HepG2 (cell line): ENCODE measurements around the gene NAA38. TPM values are rescaled to one million over a fixed set of nuclear protein-coding genes. Genes with fewer than 3 reads are reported as not detected.

Experiments used
- CBX2 ChIP-seq, 2 experiments: fragments of 200-600 bp in 1 of 2; sonication (generic); formaldehyde crosslinking in 1 of 2; IDR thresholded peaks; 2 replicates each; pipeline versions ENCODE4 v1.7.0 to v1.8.1; 2018 to 2022; ENCODE audit warnings: low read depth in 2 of 2, low read length in 1 of 2, mild to moderate bottlenecking in 1 of 2, missing genetic modification reagents in 1 of 2
- FOXK2 ChIP-seq: fragments of 450-650 bp; IDR thresholded peaks from 2 replicates; pipeline ENCODE4 v1.6.1; 2016
- GFI1 ChIP-seq: sonication (generic); formaldehyde crosslinking; IDR thresholded peaks from 2 replicates; pipeline ENCODE4 v1.5.0; 2020; ENCODE audit warnings: missing genetic modification reagents, mild to moderate bottlenecking, borderline replicate concordance
- HMG20A ChIP-seq: IDR thresholded peaks from 2 replicates; pipeline ENCODE4 v1.6.1; 2016; ENCODE audit warnings: borderline replicate concordance
- IRF2 ChIP-seq: IDR thresholded peaks from 2 replicates; pipeline ENCODE4 v1.6.1; 2018; ENCODE audit warnings: missing genetic modification reagents, missing compliant biosample characterization
- PRPF4 ChIP-seq: fragments of 200-400 bp; formaldehyde crosslinking; IDR thresholded peaks from 2 replicates; pipeline ENCODE4 v1.6.1; 2016; ENCODE audit warnings: low read length, low read depth; ENCODE audit not compliant: poor library complexity, severe bottlenecking
- SOX6 ChIP-seq, 2 experiments: fragments of 450-650 bp in 1 of 2; sonication (generic) in 1 of 2; formaldehyde crosslinking in 1 of 2; IDR thresholded peaks; 2 replicates each; pipeline versions ENCODE4 v1.4.0 to v1.6.1; 2017 to 2020; ENCODE audit warnings: antibody characterized with exemption in 1 of 2, mild to moderate bottlenecking in 1 of 2, missing genetic modification reagents in 1 of 2
- TBX2 ChIP-seq: sonication (generic); formaldehyde crosslinking; IDR thresholded peaks from 2 replicates; pipeline ENCODE4 v1.5.0; 2020; ENCODE audit warnings: missing genetic modification reagents, mild to moderate bottlenecking, borderline replicate concordance
- ZBTB1 ChIP-seq: sonication (generic); formaldehyde crosslinking; IDR thresholded peaks from 2 replicates; pipeline ENCODE4 v1.4.0; 2020; ENCODE audit warnings: missing genetic modification reagents, borderline replicate concordance
- ZFX ChIP-seq: sonication (generic); formaldehyde crosslinking; IDR thresholded peaks from 2 replicates; pipeline ENCODE4 v1.4.0; 2020; ENCODE audit warnings: mild to moderate bottlenecking, low read depth, missing genetic modification reagents, moderate library complexity
- ZNF484 ChIP-seq: sonication (generic); formaldehyde crosslinking; IDR thresholded peaks from 2 replicates; pipeline ENCODE4 v1.5.1; 2020; ENCODE audit warnings: mild to moderate bottlenecking, low read depth, missing genetic modification reagents, borderline replicate concordance
- ZNF570 ChIP-seq: sonication (generic); formaldehyde crosslinking; IDR thresholded peaks from 2 replicates; pipeline ENCODE4 v1.4.0; 2020; ENCODE audit warnings: mild to moderate bottlenecking, missing genetic modification reagents, borderline replicate concordance
- polyA plus RNA-seq, 8 experiments: library from polyadenylated mRNA; depleted of rRNA in 3 of 8; stranded (reverse) in 7 of 8; unstranded in 1 of 8; fragments of >200 nt; fragmentation: Illumina TruSeq in 4 of 8; extraction: Trizol in 4 of 8; gene quantifications; 2 replicates each; pipeline versions ENCODE4 v1.2.1 to v1.2.3, GENCODE V29; 2011 to 2016; ENCODE audit warnings: low read depth in 4 of 8, missing spikeins in 1 of 8, mixed read lengths in 1 of 8; ENCODE audit not compliant: insufficient read depth in 1 of 8
- total RNA-seq, 5 experiments: library from RNA; depleted of rRNA; stranded (reverse); fragments of >200 nt; fragmentation: Illumina TruSeq; extraction: Trizol; gene quantifications; 2 replicates each; pipeline ENCODE4 v1.2.3, GENCODE V29; 2016; ENCODE audit warnings: low read depth in 1 of 5
- TF ChIP-seq, protein P1 (sequence below): fragments of 450-650 bp; IDR thresholded peaks from 2 replicates; pipeline ENCODE4 v1.6.1; 2017
- TF ChIP-seq, protein P2 (sequence below): IDR thresholded peaks from 2 replicates; pipeline ENCODE4 v1.6.1; 2016; ENCODE audit warnings: mild to moderate bottlenecking
- TF ChIP-seq, protein P3 (sequence below): sonication (generic); formaldehyde crosslinking; IDR thresholded peaks from 2 replicates; pipeline ENCODE4 v1.5.0; 2020; ENCODE audit warnings: mild to moderate bottlenecking, missing genetic modification reagents, borderline replicate concordance
- TF ChIP-seq, protein P4 (sequence below): IDR thresholded peaks from 2 replicates; pipeline ENCODE4 v1.6.1; 2016; ENCODE audit warnings: control low read depth
- TF ChIP-seq, protein P5 (sequence below): IDR thresholded peaks from 2 replicates; pipeline ENCODE4 v1.6.1; 2016; ENCODE audit warnings: low read depth, borderline replicate concordance
- TF ChIP-seq, protein P6 (sequence below): sonication (generic); formaldehyde crosslinking; IDR thresholded peaks from 2 replicates; pipeline ENCODE4 v1.8.0; 2023; ENCODE audit warnings: mild to moderate bottlenecking, missing genetic modification reagents
- TF ChIP-seq, protein P7 (sequence below): sonication (generic); formaldehyde crosslinking; IDR thresholded peaks from 2 replicates; pipeline ENCODE4 v1.8.1; 2023; ENCODE audit warnings: mild to moderate bottlenecking, moderate library complexity, missing genetic modification reagents

The NAA38 gene
- total and polyA plus RNA-seq, 2 of the 13 experiments (the other 11 are each of a cell fraction or from before 2014, with no cell fraction given), result 46.9 to 91.6 TPM

DNA sequence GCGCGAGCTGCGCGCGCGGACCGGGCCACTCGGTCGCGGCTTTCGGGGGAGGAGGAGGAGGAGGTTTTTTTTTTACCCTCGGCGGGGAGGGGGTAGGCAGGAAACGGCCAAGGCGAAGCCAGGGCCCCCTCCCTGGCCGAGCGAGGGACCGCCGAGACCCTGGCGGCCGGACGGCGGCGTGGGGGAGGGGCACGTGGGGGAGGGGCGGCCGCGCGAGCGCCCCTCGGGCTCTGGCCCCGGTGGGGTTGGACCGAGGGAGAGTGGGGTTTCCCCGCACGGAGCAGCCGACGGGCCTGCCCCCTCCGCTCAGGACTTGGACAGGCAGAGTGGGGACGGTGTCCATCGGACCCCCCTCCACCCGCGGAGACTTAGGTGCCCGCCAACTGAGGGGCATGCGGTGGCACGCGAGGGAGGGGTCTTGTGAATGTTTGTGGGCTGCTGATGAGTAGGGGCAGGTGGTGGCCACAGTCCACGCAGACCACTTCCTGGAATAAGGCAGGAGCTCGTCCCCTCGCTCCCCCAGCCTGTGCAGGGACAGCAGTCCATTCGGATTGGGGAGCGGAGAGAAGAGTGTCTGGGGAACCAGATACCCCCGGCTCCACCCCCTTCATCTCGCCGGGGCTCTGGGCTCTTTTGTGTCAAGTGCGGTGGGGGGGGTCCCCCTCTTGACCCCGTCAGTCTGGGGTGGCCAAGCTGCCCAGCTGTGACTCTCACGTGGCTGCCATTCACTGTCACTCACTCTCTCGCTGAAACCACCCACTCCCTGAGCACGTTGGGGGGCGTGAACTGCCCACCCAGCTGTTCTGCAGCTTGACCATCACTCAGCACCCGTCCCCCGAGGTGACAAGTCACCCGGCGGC is 28.2 kb upstream of the NAA38 start (continued):
- no peak for TF ChIP-seq ZBTB1 (CRISPR knock-in tag)
- TF ChIP-seq, protein P1, sequence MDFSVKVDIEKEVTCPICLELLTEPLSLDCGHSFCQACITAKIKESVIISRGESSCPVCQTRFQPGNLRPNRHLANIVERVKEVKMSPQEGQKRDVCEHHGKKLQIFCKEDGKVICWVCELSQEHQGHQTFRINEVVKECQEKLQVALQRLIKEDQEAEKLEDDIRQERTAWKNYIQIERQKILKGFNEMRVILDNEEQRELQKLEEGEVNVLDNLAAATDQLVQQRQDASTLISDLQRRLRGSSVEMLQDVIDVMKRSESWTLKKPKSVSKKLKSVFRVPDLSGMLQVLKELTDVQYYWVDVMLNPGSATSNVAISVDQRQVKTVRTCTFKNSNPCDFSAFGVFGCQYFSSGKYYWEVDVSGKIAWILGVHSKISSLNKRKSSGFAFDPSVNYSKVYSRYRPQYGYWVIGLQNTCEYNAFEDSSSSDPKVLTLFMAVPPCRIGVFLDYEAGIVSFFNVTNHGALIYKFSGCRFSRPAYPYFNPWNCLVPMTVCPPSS, result no peak
- no peak for TF ChIP-seq HMG20A
- no peak for TF ChIP-seq ZNF484 (CRISPR knock-in tag)
- TF ChIP-seq, protein P2, sequence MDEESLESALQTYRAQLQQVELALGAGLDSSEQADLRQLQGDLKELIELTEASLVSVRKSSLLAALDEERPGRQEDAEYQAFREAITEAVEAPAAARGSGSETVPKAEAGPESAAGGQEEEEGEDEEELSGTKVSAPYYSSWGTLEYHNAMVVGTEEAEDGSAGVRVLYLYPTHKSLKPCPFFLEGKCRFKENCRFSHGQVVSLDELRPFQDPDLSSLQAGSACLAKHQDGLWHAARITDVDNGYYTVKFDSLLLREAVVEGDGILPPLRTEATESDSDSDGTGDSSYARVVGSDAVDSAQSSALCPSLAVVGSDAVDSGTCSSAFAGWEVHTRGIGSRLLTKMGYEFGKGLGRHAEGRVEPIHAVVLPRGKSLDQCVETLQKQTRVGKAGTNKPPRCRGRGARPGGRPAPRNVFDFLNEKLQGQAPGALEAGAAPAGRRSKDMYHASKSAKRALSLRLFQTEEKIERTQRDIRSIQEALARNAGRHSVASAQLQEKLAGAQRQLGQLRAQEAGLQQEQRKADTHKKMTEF (CRISPR knock-in tag), result peak; percentile 47; the same call in 1 of the 2 replicates
- no peak for TF ChIP-seq FOXK2
- TF ChIP-seq ZNF570, result no peak
- TF ChIP-seq, protein P3, sequence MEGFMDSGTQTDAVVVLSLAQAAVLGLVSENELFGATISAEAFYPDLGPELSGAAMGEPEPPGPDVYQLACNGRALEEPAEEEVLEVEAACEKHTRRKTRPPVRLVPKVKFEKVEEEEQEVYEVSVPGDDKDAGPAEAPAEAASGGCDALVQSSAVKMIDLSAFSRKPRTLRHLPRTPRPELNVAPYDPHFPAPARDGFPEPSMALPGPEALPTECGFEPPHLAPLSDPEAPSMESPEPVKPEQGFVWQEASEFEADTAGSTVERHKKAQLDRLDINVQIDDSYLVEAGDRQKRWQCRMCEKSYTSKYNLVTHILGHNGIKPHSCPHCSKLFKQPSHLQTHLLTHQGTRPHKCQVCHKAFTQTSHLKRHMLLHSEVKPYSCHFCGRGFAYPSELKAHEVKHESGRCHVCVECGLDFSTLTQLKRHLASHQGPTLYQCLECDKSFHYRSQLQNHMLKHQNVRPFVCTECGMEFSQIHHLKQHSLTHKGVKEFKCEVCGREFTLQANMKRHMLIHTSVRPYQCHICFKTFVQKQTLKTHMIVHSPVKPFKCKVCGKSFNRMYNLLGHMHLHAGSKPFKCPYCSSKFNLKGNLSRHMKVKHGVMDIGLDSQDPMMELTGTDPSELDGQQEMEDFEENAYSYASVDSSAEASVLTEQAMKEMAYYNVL, result no peak
- TF ChIP-seq, protein P4, sequence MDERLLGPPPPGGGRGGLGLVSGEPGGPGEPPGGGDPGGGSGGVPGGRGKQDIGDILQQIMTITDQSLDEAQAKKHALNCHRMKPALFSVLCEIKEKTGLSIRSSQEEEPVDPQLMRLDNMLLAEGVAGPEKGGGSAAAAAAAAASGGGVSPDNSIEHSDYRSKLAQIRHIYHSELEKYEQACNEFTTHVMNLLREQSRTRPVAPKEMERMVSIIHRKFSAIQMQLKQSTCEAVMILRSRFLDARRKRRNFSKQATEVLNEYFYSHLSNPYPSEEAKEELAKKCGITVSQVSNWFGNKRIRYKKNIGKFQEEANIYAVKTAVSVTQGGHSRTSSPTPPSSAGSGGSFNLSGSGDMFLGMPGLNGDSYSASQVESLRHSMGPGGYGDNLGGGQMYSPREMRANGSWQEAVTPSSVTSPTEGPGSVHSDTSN (CRISPR knock-in tag), result peak; percentile 18; the same call in 1 of the 2 replicates
- 0 out of 2 replicates have a peak, but pooled peaks have one; percentile 7 for TF ChIP-seq ZFX (CRISPR knock-in tag)
- TF ChIP-seq, protein P5, sequence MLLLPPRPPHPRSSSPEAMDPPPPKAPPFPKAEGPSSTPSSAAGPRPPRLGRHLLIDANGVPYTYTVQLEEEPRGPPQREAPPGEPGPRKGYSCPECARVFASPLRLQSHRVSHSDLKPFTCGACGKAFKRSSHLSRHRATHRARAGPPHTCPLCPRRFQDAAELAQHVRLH (CRISPR knock-in tag), result no peak
- no peak for TF ChIP-seq SOX6 (IDR thresholded peaks at IDR 0.05)
- no peak for TF ChIP-seq SOX6 (CRISPR knock-in tag; IDR thresholded peaks at IDR 0.05)
- no peak for TF ChIP-seq GFI1 (CRISPR knock-in tag)
- TF ChIP-seq, protein P6, sequence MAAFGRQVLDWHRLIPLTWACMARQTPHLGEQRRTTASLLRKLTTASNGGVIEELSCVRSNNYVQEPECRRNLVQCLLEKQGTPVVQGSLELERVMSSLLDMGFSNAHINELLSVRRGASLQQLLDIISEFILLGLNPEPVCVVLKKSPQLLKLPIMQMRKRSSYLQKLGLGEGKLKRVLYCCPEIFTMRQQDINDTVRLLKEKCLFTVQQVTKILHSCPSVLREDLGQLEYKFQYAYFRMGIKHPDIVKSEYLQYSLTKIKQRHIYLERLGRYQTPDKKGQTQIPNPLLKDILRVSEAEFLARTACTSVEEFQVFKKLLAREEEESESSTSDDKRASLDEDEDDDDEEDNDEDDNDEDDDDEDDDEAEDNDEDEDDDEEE (CRISPR knock-in tag), result no peak
- TF ChIP-seq PRPF4, result peak; percentile 87
- no peak for TF ChIP-seq TBX2 (CRISPR knock-in tag)
- TF ChIP-seq, protein P7, sequence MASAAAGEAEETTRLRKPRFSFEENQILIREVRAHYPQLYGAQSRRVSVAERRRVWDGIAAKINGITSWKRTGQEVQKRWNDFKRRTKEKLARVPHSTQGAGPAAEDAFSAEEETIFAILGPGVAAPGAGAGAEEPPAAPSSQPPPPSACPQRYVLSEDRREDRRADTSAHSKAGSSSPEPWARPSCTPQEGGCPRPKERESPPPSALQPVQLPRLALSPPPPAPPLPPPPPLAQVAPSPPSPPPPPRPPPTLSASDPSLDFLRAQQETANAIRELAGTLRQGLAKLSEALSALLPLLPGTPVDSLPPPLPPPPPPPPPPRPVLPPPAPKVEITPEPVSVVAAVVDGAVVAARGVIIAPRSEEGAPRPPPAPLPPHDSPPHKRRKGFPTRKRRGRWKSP (CRISPR knock-in tag), result no peak
- TF ChIP-seq CBX2 (IDR thresholded peaks at IDR 0.05; ENCODE audit: low read depth, low read length), result no peak
- TF ChIP-seq CBX2 (CRISPR knock-in tag; IDR thresholded peaks at IDR 0.05; ENCODE audit: low read depth), result no peak
- TF ChIP-seq IRF2 (CRISPR knock-in tag), result no peak
